ENCODE measurements around the gene MUTYH.

- TF ChIP-seq CTCF (IDR thresholded peaks at IDR 0.05) (no peak), POLR2A (IDR thresholded peaks at IDR 0.05) (no peak)
Observed at GRCh38 chr1:45335855-45336324, 4.3 kb downstream of the MUTYH start.

Measured in uterus (tissue), 2 donors.